Caco-2 (cell line): ENCODE results near the gene HEXA. TPM values are rescaled to one million over a fixed set of nuclear protein-coding genes. Genes with fewer than 3 reads are reported as not detected.

ENCODE experiments used
- Bru-seq: library from RNA; stranded (reverse); fragments of 400-500 nt; gene quantifications from one replicate; lab custom pipeline; 2021; lab: Mats Ljungman, UMichigan
- BruChase-seq, 2 experiments: library from RNA; stranded (reverse); fragments of 400-500 nt; gene quantifications; one replicate each; lab custom pipeline; 2021; lab: Mats Ljungman, UMichigan
- BruUV-seq: library from RNA; stranded (reverse); fragments of 400-500 nt; replicated peaks from 2 replicates; lab custom pipeline; 2021; lab: Mats Ljungman, UMichigan
- CTCF ChIA-PET: fragments of 300-600 bp; sonication (Branson Sonifier 250); formaldehyde crosslinking; loops from one replicate; lab custom pipeline; 2022; ENCODE audit warnings: antibody characterized with exemption; lab: Charles Lee
- POLR2A ChIA-PET: fragments of 300-600 bp; sonication (Branson Sonifier 250); formaldehyde crosslinking; loops from one replicate; lab custom pipeline; 2022; ENCODE audit warnings: antibody characterized with exemption; lab: Charles Lee
- DNase-seq, 2 experiments: peaks; one replicate each; pipeline versions ENCODE4 v3.0.0 to v3.0.0-alpha.2; 2020 to 2022
- H3K27me3 ChIP-seq: replicated peaks from 2 replicates; pipeline ENCODE4 v1.6.0; 2011; ENCODE audit warnings: low read length; ENCODE audit not compliant: control insufficient read depth, insufficient read depth
- H3K36me3 ChIP-seq: 2 replicates; pipeline ENCODE4 v1.5.1; 2011; ENCODE audit warnings: low read length; ENCODE audit not compliant: control insufficient read depth, insufficient read depth
- H3K4me1 ChIP-seq: fragments of 250-450 bp; sonication (Bioruptor Pico); 2 replicates; pipeline ENCODE4 v1.5.1; 2020; ENCODE audit warnings: mild to moderate bottlenecking
- H3K4me3 ChIP-seq: 2 replicates; pipeline ENCODE4 v1.5.1; 2011; ENCODE audit warnings: low read depth, mild to moderate bottlenecking, control low read depth, low read length
- H3K9me3 ChIP-seq: fragments of 250-450 bp; sonication (Bioruptor Pico); 2 replicates; pipeline ENCODE4 v1.5.1; 2020; ENCODE audit warnings: mild to moderate bottlenecking, moderate library complexity
- H3K27ac Mint-ChIP-seq: one replicate; pipeline ENCODE4 v1.8.0; 2022; ENCODE audit warnings: mixed read lengths; ENCODE audit not compliant: unreplicated experiment
- H3K27me3 Mint-ChIP-seq: one replicate; pipeline ENCODE4 v1.8.0; 2022; ENCODE audit warnings: mixed read lengths; ENCODE audit not compliant: insufficient read depth, unreplicated experiment
- H3K36me3 Mint-ChIP-seq: one replicate; pipeline ENCODE4 v1.8.0; 2022; ENCODE audit warnings: mild to moderate bottlenecking, mixed read lengths; ENCODE audit not compliant: insufficient read depth, unreplicated experiment
- H3K4me1 Mint-ChIP-seq: one replicate; pipeline ENCODE4 v1.8.0; 2022; ENCODE audit warnings: low read depth, mixed read lengths; ENCODE audit not compliant: unreplicated experiment
- H3K4me3 Mint-ChIP-seq: one replicate; pipeline ENCODE4 v1.8.0; 2022; ENCODE audit warnings: mild to moderate bottlenecking, moderate library complexity, mixed read lengths; ENCODE audit not compliant: unreplicated experiment
- H3K9me3 Mint-ChIP-seq: one replicate; pipeline ENCODE4 v1.8.0; 2022; ENCODE audit warnings: mixed read lengths; ENCODE audit not compliant: unreplicated experiment
- intact Hi-C: fragments of 100-400 bp; cut with micrococcal nuclease; formaldehyde crosslinking; loops from one replicate; pipeline ENCODE4 v1.10.0; 2022; ENCODE audit not compliant: unreplicated experiment
- long read RNA-seq: library from polyadenylated mRNA; stranded (forward); transcript quantifications from one replicate; pipeline ENCODE4 v2.0.0, GENCODE V29; 2022
- total RNA-seq: library from RNA; stranded (reverse); gene quantifications from 2 replicates; pipeline ENCODE4 v1.2.3, GENCODE V29; 2022
- TF ChIP-seq, protein P1 (sequence below), 2 experiments: fragments of 200-600 bp in 1 of 2; IDR thresholded peaks; 1 replicate in 1 of 2; 2 replicates in 1 of 2; pipeline versions ENCODE4 v1.5.1 to v1.8.0; 2011 to 2022; ENCODE audit warnings: antibody characterized with exemption in 1 of 2, control low read depth in 1 of 2, inconsistent platforms in 1 of 2, low read depth in 1 of 2, low read length in 1 of 2, mild to moderate bottlenecking in 1 of 2, moderate library complexity in 1 of 2; ENCODE audit not compliant: insufficient read depth in 1 of 2, severe bottlenecking in 1 of 2, unreplicated experiment in 1 of 2

Gene HEXA
- total RNA-seq (151 and 153 TPM in 2 replicates), Bru-seq, nascent RNA (percentile 81 among the genes with signal in this experiment), BruChase-seq, experiment 1, labeled RNA remaining after a 2-hour chase (percentile 88 among the genes with signal in this experiment), BruChase-seq, experiment 2, labeled RNA remaining after a 6-hour chase (percentile 90 among the genes with signal in this experiment)
- long read RNA-seq, full-length matches to known transcripts = 269 of 317 reads
- long read RNA-seq, partial matches to known transcripts = 11 of 317 reads
- long read RNA-seq, other reads (novel, unspliced or antisense) = 37 of 317 reads

DNA sequence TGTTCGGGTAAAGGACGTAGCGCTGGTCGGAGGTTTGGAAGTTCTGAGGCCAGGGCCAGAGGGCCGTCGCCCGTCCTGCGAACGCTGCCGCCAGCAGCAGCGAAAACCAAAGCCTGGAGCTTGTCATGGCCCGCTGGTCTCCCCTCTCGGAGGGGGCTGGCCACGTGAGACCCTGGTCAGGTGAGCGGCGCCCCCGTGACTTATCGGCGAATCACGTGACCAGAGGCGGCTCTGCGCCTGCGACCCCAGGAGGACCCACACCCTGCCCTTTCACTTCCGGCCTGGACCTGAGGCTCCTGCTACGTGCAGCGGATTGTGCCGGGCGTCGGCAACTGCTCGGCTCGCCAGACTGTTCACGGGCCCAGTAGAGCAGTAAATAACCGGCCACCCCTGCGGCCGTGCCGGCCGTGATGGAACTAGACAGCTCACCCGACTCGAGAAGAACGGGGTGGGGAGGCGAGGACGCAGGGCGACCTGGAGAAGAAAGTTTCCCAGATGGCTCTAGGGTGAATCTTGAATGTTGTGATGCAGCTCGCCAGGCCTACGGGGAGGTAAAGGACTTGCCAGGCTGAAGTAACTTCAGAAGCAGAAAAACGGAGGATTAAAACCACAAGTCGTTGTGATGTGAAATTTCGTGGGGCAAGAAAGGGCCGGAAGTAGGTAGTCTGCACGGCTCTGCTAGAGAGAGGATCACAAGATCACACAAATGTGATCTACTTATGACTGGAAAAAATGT, at the start of gene HEXA:
Gene HEXA, minus strand, starts transcription at position 169 of the 736 bp plus-strand sequence. Its CDS starts 42 bp downstream, at position 127.
- Histone ChIP-seq H3K27me3 (no peaks in the 10 kb centered on the region), H3K4me3 (peak within 1 kb of the TSS; percentile 92), H3K9me3 (no peaks in the 10 kb centered on the region), H3K36me3 (no peaks in the 10 kb centered on the region), H3K4me1 (peaks cover 11% of the 10 kb centered on the region; the same call in 1 of the 2 replicates)
- peak; percentile 98 to 99 for DNase-seq
- TF ChIP-seq, protein P1, sequence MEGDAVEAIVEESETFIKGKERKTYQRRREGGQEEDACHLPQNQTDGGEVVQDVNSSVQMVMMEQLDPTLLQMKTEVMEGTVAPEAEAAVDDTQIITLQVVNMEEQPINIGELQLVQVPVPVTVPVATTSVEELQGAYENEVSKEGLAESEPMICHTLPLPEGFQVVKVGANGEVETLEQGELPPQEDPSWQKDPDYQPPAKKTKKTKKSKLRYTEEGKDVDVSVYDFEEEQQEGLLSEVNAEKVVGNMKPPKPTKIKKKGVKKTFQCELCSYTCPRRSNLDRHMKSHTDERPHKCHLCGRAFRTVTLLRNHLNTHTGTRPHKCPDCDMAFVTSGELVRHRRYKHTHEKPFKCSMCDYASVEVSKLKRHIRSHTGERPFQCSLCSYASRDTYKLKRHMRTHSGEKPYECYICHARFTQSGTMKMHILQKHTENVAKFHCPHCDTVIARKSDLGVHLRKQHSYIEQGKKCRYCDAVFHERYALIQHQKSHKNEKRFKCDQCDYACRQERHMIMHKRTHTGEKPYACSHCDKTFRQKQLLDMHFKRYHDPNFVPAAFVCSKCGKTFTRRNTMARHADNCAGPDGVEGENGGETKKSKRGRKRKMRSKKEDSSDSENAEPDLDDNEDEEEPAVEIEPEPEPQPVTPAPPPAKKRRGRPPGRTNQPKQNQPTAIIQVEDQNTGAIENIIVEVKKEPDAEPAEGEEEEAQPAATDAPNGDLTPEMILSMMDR (IDR thresholded peaks at IDR 0.05; ENCODE audit: insufficient read depth in 1 of 2, low read depth in 1 of 2, low read length in 1 of 2, severe bottlenecking in 1 of 2, unreplicated experiment in 1 of 2) = no peak
- H3K27ac Mint-ChIP-seq = peak within 1 kb of the TSS; percentile 88
- peaks cover 13% of the 10 kb centered on the region for H3K4me1 Mint-ChIP-seq
- intact Hi-C loops = loop anchor here (1.0 kb wide), 1 partner anchor 97 kb away; no protein-coding TSS in a partner anchor
- H3K9me3 Mint-ChIP-seq = no peaks in the 10 kb centered on the region
- H3K4me3 Mint-ChIP-seq = peak within 1 kb of the TSS; percentile 89
- CTCF ChIA-PET = interaction anchor here (0.9 kb wide), 1 partner anchor 63 kb away, joined by 3 read pairs; no protein-coding TSS in a partner anchor
- TSS peak; percentile 88 for BruUV-seq
- peaks cover 20% of the 10 kb centered on the region for H3K36me3 Mint-ChIP-seq
- POLR2A ChIA-PET = interaction anchor here (0.7 to 1.9 kb wide), 2 partner anchors 59 to 98 kb away, joined by 3 to 6 read pairs; partner anchors contain the start of gene ARIH1
- H3K27me3 Mint-ChIP-seq = no peaks in the 10 kb centered on the region

GRCh38 chr15:72423256-72423655, 47.4 kb upstream of the HEXA start:
- no TSS peak for BruUV-seq
- no peaks in the 10 kb centered on the region for H3K36me3 ChIP-seq
- no peaks in the 10 kb centered on the region for H3K4me1 ChIP-seq
- no peak for DNase-seq
- no peaks in the 10 kb centered on the region for H3K36me3 Mint-ChIP-seq
- no peak overlapping the region for H3K4me3 Mint-ChIP-seq
- no peak overlapping the region for H3K4me3 ChIP-seq
- no peaks in the 10 kb centered on the region for H3K27me3 ChIP-seq
- CTCF ChIA-PET = no interaction called here
- no peak overlapping the region for H3K27ac Mint-ChIP-seq
- intact Hi-C loops = no loop called here
- POLR2A ChIA-PET = no interaction called here
- TF ChIP-seq, protein P1 (IDR thresholded peaks at IDR 0.05; ENCODE audit: insufficient read depth in 1 of 2, low read depth in 1 of 2, low read length in 1 of 2, severe bottlenecking in 1 of 2, unreplicated experiment in 1 of 2) = no peak
- H3K9me3 Mint-ChIP-seq = peaks cover 36% of the 10 kb centered on the region
- H3K27me3 Mint-ChIP-seq = no peaks in the 10 kb centered on the region
- H3K9me3 ChIP-seq = peaks cover 7% of the 10 kb centered on the region
- H3K4me1 Mint-ChIP-seq = no peaks in the 10 kb centered on the region

DNA sequence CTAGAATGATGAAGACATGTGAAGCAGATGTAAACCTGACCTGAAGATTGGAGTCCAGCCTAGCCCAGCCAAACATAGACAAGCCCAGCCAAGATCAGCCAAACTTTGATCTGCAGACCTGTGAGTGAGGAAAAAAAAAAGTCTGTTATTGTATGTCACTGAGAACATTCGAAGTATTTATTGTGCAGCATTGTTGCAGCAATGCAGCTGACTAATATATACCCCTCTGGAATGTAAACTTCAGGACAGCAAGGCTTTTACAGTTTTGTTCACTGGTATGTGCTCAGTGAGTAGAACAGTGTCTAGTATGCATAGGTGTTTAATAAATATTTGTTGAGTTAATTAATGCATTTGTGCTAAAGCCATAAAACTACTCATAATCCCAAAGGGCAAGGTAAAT, 45.7 kb upstream of the HEXA start:
- Mint-ChIP-seq H3K4me1 (no peaks in the 10 kb centered on the region), H3K9me3 (peaks cover 21% of the 10 kb centered on the region), H3K27me3 (no peaks in the 10 kb centered on the region), H3K36me3 (no peaks in the 10 kb centered on the region), H3K4me3 (no peak overlapping the region), H3K27ac (no peak overlapping the region)
- H3K9me3 ChIP-seq = peaks cover 7% of the 10 kb centered on the region
- DNase-seq = no peak
- no peaks in the 10 kb centered on the region for H3K36me3 ChIP-seq
- TF ChIP-seq, protein P1 (IDR thresholded peaks at IDR 0.05; ENCODE audit: insufficient read depth in 1 of 2, low read depth in 1 of 2, low read length in 1 of 2, severe bottlenecking in 1 of 2, unreplicated experiment in 1 of 2) = no peak
- H3K27me3 ChIP-seq = no peaks in the 10 kb centered on the region
- intact Hi-C loops = no loop called here
- no peak overlapping the region for H3K4me3 ChIP-seq
- H3K4me1 ChIP-seq = no peaks in the 10 kb centered on the region
- ChIA-PET CTCF (no interaction called here), POLR2A (no interaction called here)
- BruUV-seq = no TSS peak
